CD4-positive, alpha-beta T cell treated with Interleukin-1 beta for 1 hour (primary cell): ENCODE data around the gene GNG8.

Source experiments
- DNase-seq, 2 donors: peaks; one replicate each; pipeline ENCODE4 v3.0.0-alpha.2; 2020 to 2022

The GNG8 gene

GRCh38 chr19:46616631-46617322 lies 19.2 kb downstream of the GNG8 start:
- peak; percentile 16 to 62 for DNase-seq

- no peak for DNase-seq
Observed at GRCh38 chr19:46615966-46616365, 20.0 kb downstream of the GNG8 start.

- peak; percentile 81 for DNase-seq
Observed at GRCh38 chr19:46614114-46614722, 21.8 kb downstream of the GNG8 start.

GRCh38 chr19:46613525-46613924 lies 22.5 kb downstream of the GNG8 start:
- DNase-seq = no peak

GRCh38 chr19:46611776-46612175 lies 24.2 kb downstream of the GNG8 start:
- no peak for DNase-seq

GRCh38 chr19:46610851-46611770 lies 24.9 kb downstream of the GNG8 start:
- peak; percentile 28 to 58 for DNase-seq

- no peak for DNase-seq
Observed at GRCh38 chr19:46610413-46610775, 25.6 kb downstream of the GNG8 start.

- DNase-seq = no peak
Observed at GRCh38 chr19:46609511-46610412, 26.2 kb downstream of the GNG8 start.

GRCh38 chr19:46608581-46609345 lies 27.2 kb downstream of the GNG8 start:
- no peak for DNase-seq

GRCh38 chr19:46608178-46608577 lies 27.8 kb downstream of the GNG8 start:
- no peak for DNase-seq

GRCh38 chr19:46607448-46607841 lies 28.6 kb downstream of the GNG8 start:
- DNase-seq = no peak

- DNase-seq = no peak
Observed at GRCh38 chr19:46606681-46607447, 29.1 kb downstream of the GNG8 start.

GRCh38 chr19:46606019-46606418 lies 30.0 kb downstream of the GNG8 start:
- DNase-seq = no peak

- DNase-seq = no peak
Observed at GRCh38 chr19:46605356-46605821, 30.6 kb downstream of the GNG8 start.

GRCh38 chr19:46604781-46605355 lies 31.1 kb downstream of the GNG8 start:
- DNase-seq = no peak

GRCh38 chr19:46603752-46604231 lies 32.2 kb downstream of the GNG8 start:
- no peak for DNase-seq

GRCh38 chr19:46603195-46603637 lies 32.8 kb downstream of the GNG8 start:
- DNase-seq = peak in 1 of 2 donors; percentile 19

GRCh38 chr19:46602392-46603194 lies 33.4 kb downstream of the GNG8 start:
- DNase-seq = peak in 1 of 2 donors; percentile 24
